ENCODE measurements around the gene OR8A1.

DNA sequence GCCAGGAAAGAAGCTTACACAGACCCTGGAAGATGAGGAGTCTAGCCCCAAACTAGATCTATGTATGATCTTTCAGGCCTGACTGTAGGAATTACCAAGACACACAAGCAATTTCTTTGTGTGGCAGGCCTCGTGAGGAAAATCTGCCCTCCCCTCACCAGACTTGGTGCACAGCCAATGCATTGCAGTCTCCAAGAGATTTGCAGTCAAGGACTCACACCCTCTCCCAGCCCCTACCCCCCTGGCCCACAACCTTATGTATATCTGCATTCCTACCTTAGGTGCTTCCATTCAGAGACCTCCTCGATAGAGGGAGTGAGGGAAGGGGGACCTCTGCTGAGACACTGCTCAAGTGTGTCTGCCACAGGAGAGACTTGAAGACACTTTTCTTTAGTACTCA is 36.2 kb upstream of the OR8A1 start:
- no peak for TF ChIP-seq POLR2A (IDR thresholded peaks at IDR 0.05; ENCODE audit: low read length)
- no peak for TF ChIP-seq GATA1 (IDR thresholded peaks at IDR 0.05; ENCODE audit: low read depth, low read length)

Measured in erythroblast (primary cell).